IMR-90 (cell line): ENCODE results near the gene APOB. TPM values are rescaled to one million over a fixed set of nuclear protein-coding genes. Genes with fewer than 3 reads are reported as not detected.

Experiments
- ATAC-seq: fragments of 200-7000 bp; cut with Tn5 transposase; 2 replicates; pipeline ENCODE4 v1.9.1; 2020; ENCODE audit warnings: low read depth, mild to moderate bottlenecking, moderate library complexity
- BruUV-seq: library from RNA; stranded (reverse); fragments of 400-500 nt; replicated peaks from 2 replicates; lab custom pipeline; 2021; lab: Mats Ljungman, UMichigan
- CTCF ChIA-PET: fragments of 300-600 bp; formaldehyde crosslinking; extraction: SDS; loops from one replicate; lab custom pipeline; 2021; ENCODE audit warnings: antibody characterized with exemption; lab: Yijun Ruan, JAX
- POLR2A ChIA-PET: fragments of 300-600 bp; sonication (Branson Sonifier 250); formaldehyde crosslinking; loops from one replicate; lab custom pipeline; 2022; ENCODE audit warnings: antibody characterized with exemption; ENCODE audit not compliant: unreplicated experiment; lab: Charles Lee
- DNase-seq: peaks from one replicate; pipeline ENCODE4 v3.0.0; 2013
- H2AFZ ChIP-seq: replicated peaks from 2 replicates; pipeline ENCODE3; 2013; ENCODE audit warnings: low read length, mild to moderate bottlenecking; ENCODE audit not compliant: poor library complexity
- H2AK5ac ChIP-seq: 2 replicates; pipeline ENCODE4 v1.6.1; 2013; ENCODE audit warnings: low read depth, low read length, inconsistent platforms
- H2AK9ac ChIP-seq: replicated peaks from 2 replicates; pipeline ENCODE3; 2013; ENCODE audit warnings: mild to moderate bottlenecking, low read depth, low read length, moderate library complexity; ENCODE audit not compliant: poor library complexity
- H2BK120ac ChIP-seq: 2 replicates; pipeline ENCODE4 v1.6.1; 2013; ENCODE audit warnings: low read depth, low read length, inconsistent platforms
- H2BK15ac ChIP-seq: 3 replicates; pipeline ENCODE4 v1.6.1; 2013; ENCODE audit warnings: low read depth, low read length, inconsistent platforms
- H2BK20ac ChIP-seq: 2 replicates; pipeline ENCODE4 v1.6.1; 2013; ENCODE audit warnings: low read depth, mild to moderate bottlenecking, inconsistent platforms, low read length, moderate library complexity
- H2BK5ac ChIP-seq: 2 replicates; pipeline ENCODE4 v1.6.1; 2013; ENCODE audit warnings: mild to moderate bottlenecking, low read depth, low read length, inconsistent platforms; ENCODE audit not compliant: poor library complexity, severe bottlenecking
- H3K14ac ChIP-seq: replicated peaks from 2 replicates; pipeline ENCODE4 v1.6.1; 2013; ENCODE audit warnings: low read depth, low read length, inconsistent platforms
- H3K18ac ChIP-seq: 2 replicates; pipeline ENCODE4 v1.6.1; 2013; ENCODE audit warnings: low read depth, low read length, control low read depth
- H3K23ac ChIP-seq: 2 replicates; pipeline ENCODE4 v1.6.1; 2013; ENCODE audit warnings: low read depth, low read length, inconsistent platforms
- H3K27ac ChIP-seq: 2 replicates; pipeline ENCODE4 v1.5.1; 2013; ENCODE audit warnings: mild to moderate bottlenecking, control low read depth, low read length; ENCODE audit not compliant: insufficient read depth
- H3K27me3 ChIP-seq: 2 replicates; pipeline ENCODE4 v1.6.1; 2013; ENCODE audit warnings: low read length; ENCODE audit not compliant: control insufficient read depth, insufficient read depth
- H3K36me3 ChIP-seq: 2 replicates; pipeline ENCODE4 v1.6.1; 2013; ENCODE audit warnings: low read length, mixed read lengths; ENCODE audit not compliant: control insufficient read depth, insufficient read depth
- H3K4ac ChIP-seq: 2 replicates; pipeline ENCODE4 v1.6.1; 2013; ENCODE audit warnings: low read depth, low read length, inconsistent platforms
- H3K4me1 ChIP-seq: 2 replicates; pipeline ENCODE4 v1.6.1; 2013; ENCODE audit warnings: low read length, mixed read lengths; ENCODE audit not compliant: control insufficient read depth, insufficient read depth
- H3K4me2 ChIP-seq: 2 replicates; pipeline ENCODE4 v1.6.1; 2013; ENCODE audit warnings: low read depth, mild to moderate bottlenecking, control low read depth, low read length, moderate library complexity
- H3K4me3 ChIP-seq: 2 replicates; pipeline ENCODE4 v1.5.1; 2013; ENCODE audit warnings: low read depth, mild to moderate bottlenecking, control low read depth, low read length, moderate library complexity; ENCODE audit not compliant: insufficient read depth
- H3K56ac ChIP-seq: 2 replicates; pipeline ENCODE4 v1.6.1; 2013; ENCODE audit warnings: low read length, inconsistent platforms; ENCODE audit not compliant: insufficient read depth; ENCODE audit errors: extremely low read depth
- H3K79me1 ChIP-seq, 2 experiments: 2 replicates each; pipeline ENCODE4 v1.6.1; 2013; ENCODE audit warnings: low read length in 2 of 2, inconsistent platforms in 1 of 2, low read depth in 1 of 2
- H3K9ac ChIP-seq: 2 replicates; pipeline ENCODE4 v1.6.1; 2013; ENCODE audit warnings: low read depth, low read length, control low read depth
- H3K9me1 ChIP-seq: 2 replicates; pipeline ENCODE4 v1.6.1; 2013; ENCODE audit warnings: low read length, inconsistent platforms; ENCODE audit not compliant: insufficient read depth
- H3K9me3 ChIP-seq: 2 replicates; pipeline ENCODE4 v1.6.1; 2013; ENCODE audit warnings: low read length; ENCODE audit not compliant: control insufficient read depth, insufficient read depth
- H4K20me1 ChIP-seq: 2 replicates; pipeline ENCODE4 v1.6.1; 2013; ENCODE audit warnings: low read length, inconsistent platforms; ENCODE audit not compliant: insufficient read depth
- H4K5ac ChIP-seq: 2 replicates; pipeline ENCODE4 v1.6.1; 2013; ENCODE audit warnings: mild to moderate bottlenecking, low read depth, low read length, control low read depth
- H4K8ac ChIP-seq, 2 experiments: 2 replicates each; pipeline ENCODE4 v1.6.1; 2013; ENCODE audit warnings: low read depth in 2 of 2, low read length in 2 of 2, control low read depth in 1 of 2, inconsistent platforms in 1 of 2
- H4K91ac ChIP-seq: 2 replicates; pipeline ENCODE4 v1.6.1; 2013; ENCODE audit warnings: low read depth, low read length, inconsistent platforms; ENCODE audit not compliant: insufficient read depth
- BHLHE40 ChIP-seq: fragments of 150-350 bp; IDR thresholded peaks from 2 replicates; pipeline ENCODE4 v1.6.1; 2016; ENCODE audit warnings: mild to moderate bottlenecking, low read depth, low read length
- CEBPB ChIP-seq: IDR thresholded peaks from 2 replicates; pipeline ENCODE4 v1.6.1; 2012; ENCODE audit warnings: low read depth, low read length, improper control_type of control experiment
- CHD1 ChIP-seq: IDR thresholded peaks from 2 replicates; pipeline ENCODE4 v1.6.1; 2012; ENCODE audit warnings: low read depth, low read length, improper control_type of control experiment
- CTCF ChIP-seq: conservative IDR thresholded peaks from 2 replicates; pipeline ENCODE4 v1.5.1; 2012; ENCODE audit warnings: mild to moderate bottlenecking, low read depth, low read length, improper control_type of control experiment
- ELK1 ChIP-seq: fragments of 150-350 bp; IDR thresholded peaks from 2 replicates; pipeline ENCODE4 v1.6.1; 2016; ENCODE audit warnings: low read depth, mild to moderate bottlenecking, low read length, moderate library complexity, borderline replicate concordance
- FOS ChIP-seq: fragments of 150-350 bp; IDR thresholded peaks from 2 replicates; pipeline ENCODE4 v1.6.1; 2016; ENCODE audit warnings: low read depth, low read length
- MAFK ChIP-seq: IDR thresholded peaks from 2 replicates; pipeline ENCODE4 v1.6.1; 2012; ENCODE audit warnings: low read depth, low read length, improper control_type of control experiment
- MAZ ChIP-seq: IDR thresholded peaks from 2 replicates; pipeline ENCODE4 v1.6.1; 2012; ENCODE audit warnings: low read depth, mild to moderate bottlenecking, low read length, improper control_type of control experiment, moderate library complexity, borderline replicate concordance
- MXI1 ChIP-seq: IDR thresholded peaks from 2 replicates; pipeline ENCODE4 v1.6.1; 2012; ENCODE audit warnings: low read depth, mild to moderate bottlenecking, low read length, moderate library complexity, borderline replicate concordance
- NFE2L2 ChIP-seq: fragments of 150-350 bp; IDR thresholded peaks from 2 replicates; pipeline ENCODE4 v1.6.1; 2016; ENCODE audit warnings: low read depth, mild to moderate bottlenecking, low read length
- POLR2A ChIP-seq: IDR thresholded peaks from 2 replicates; pipeline ENCODE4 v1.6.1; 2012; ENCODE audit warnings: mild to moderate bottlenecking, low read depth, low read length
- RAD21 ChIP-seq: IDR thresholded peaks from 2 replicates; pipeline ENCODE4 v1.6.1; 2012; ENCODE audit warnings: low read length, improper control_type of control experiment
- RCOR1 ChIP-seq: IDR thresholded peaks from 2 replicates; pipeline ENCODE4 v1.6.1; 2012; ENCODE audit warnings: mild to moderate bottlenecking, low read length, improper control_type of control experiment; ENCODE audit not compliant: insufficient replicate concordance
- RFX5 ChIP-seq: IDR thresholded peaks from 2 replicates; pipeline ENCODE4 v1.8.0; 2012; ENCODE audit warnings: low read depth, mild to moderate bottlenecking, low read length, moderate library complexity
- SMC3 ChIP-seq: fragments of 150-350 bp; IDR thresholded peaks from 2 replicates; pipeline ENCODE4 v1.6.1; 2016; ENCODE audit warnings: low read depth, mild to moderate bottlenecking, antibody characterized with exemption, low read length, moderate library complexity
- WGBS, 2 experiments: methylation state at CpG; one replicate each; pipeline versions ENCODE4 v1.1.5 to v1.1.7; 2013; ENCODE audit warnings: missing lambda C conversion rate in 2 of 2; ENCODE audit not compliant: insufficient read length in 1 of 2; ENCODE audit errors: extremely low coverage in 2 of 2; 5-methylcytosine and 5-hydroxymethylcytosine counted together
- dilution Hi-C: fragments of 300-500 bp; cut with HindIII; formaldehyde crosslinking; loops from one replicate; pipeline ENCODE4 v1.14.3; 2018; ENCODE audit warnings: low sequenced_read_pairs; ENCODE audit not compliant: unreplicated experiment
- in situ Hi-C: fragments of 300-500 bp; cut with MboI; formaldehyde crosslinking; loops from 3 replicates; pipeline ENCODE4 v1.14.3; 2019; ENCODE audit warnings: low sequenced_read_pairs, inconsistent platforms, mixed read lengths
- intact Hi-C: fragments of 100-400 bp; cut with micrococcal nuclease; formaldehyde crosslinking; loops from 2 replicates; pipeline ENCODE4 v1.10.0; 2022
- polyA plus RNA-seq, 3 experiments: library from polyadenylated mRNA; depleted of rRNA; stranded (reverse); fragments of >200 nt; gene quantifications; 2 replicates each; pipeline ENCODE4 v1.2.3, GENCODE V29; 2012; ENCODE audit warnings: low replicate concordance in 1 of 3
- total RNA-seq: library from RNA; depleted of rRNA; stranded (reverse); fragments of >200 nt; gene quantifications from 2 replicates; pipeline ENCODE4 v1.2.3, GENCODE V29; 2012

Gene APOB
- total and polyA plus RNA-seq, 2 of the 4 experiments (the other 2 are of a cell fraction) = under 0.01 TPM; not detected in 1

- TF ChIP-seq CHD1 (no peak), POLR2A (no peak)
These were observed 1.7 kb downstream of the APOB start (continued) for GRCh38 chr2:21041943-21042707.

- H2AFZ ChIP-seq = no peak overlapping the region
- H4K8ac ChIP-seq = no peak overlapping the region
- H3K4me3 ChIP-seq = no peak overlapping the region
- no peaks in the 10 kb centered on the region for H3K4me1 ChIP-seq
- H3K27me3 ChIP-seq = peaks cover 2% of the 10 kb centered on the region; the same call in 1 of the 2 replicates
- no peak overlapping the region for H3K56ac ChIP-seq
- H3K23ac ChIP-seq = no peak overlapping the region
- H3K18ac ChIP-seq = no peak overlapping the region
- no peak overlapping the region for H3K14ac ChIP-seq
- no peak for DNase-seq
- no peak overlapping the region for H3K27ac ChIP-seq
- no peak overlapping the region for H4K5ac ChIP-seq
- H3K4me2 ChIP-seq = no peak overlapping the region
- H4K91ac ChIP-seq = no peak overlapping the region
- H2BK120ac ChIP-seq = no peak overlapping the region
- no CpG with 5 or more reads among the region's 4 CpGs for WGBS, 2 experiments
- no peak overlapping the region for H2BK5ac ChIP-seq
- intact Hi-C loops (loop anchor here (5.0 to 10.0 kb wide), 3 partner anchors 273 to 1816 kb away; no protein-coding TSS in a partner anchor), dilution Hi-C loops (no loop called here), in situ Hi-C loops (no loop called here)
- H2BK20ac ChIP-seq = no peak overlapping the region
- H3K4ac ChIP-seq = no peak overlapping the region
- no peaks in the 10 kb centered on the region for H4K20me1 ChIP-seq
- no peak overlapping the region for H2BK15ac ChIP-seq
- H3K79me1 ChIP-seq = no peaks in the 10 kb centered on the region
- ChIA-PET POLR2A (no interaction called here), CTCF (no interaction called here)
- H3K9me1 ChIP-seq = no peaks in the 10 kb centered on the region
- H3K36me3 ChIP-seq = no peaks in the 10 kb centered on the region
- H2AK9ac ChIP-seq = no peak overlapping the region
- no peak overlapping the region for H3K9ac ChIP-seq
- ATAC-seq = no peak
- no peaks in the 10 kb centered on the region for H3K9me3 ChIP-seq
- no peak overlapping the region for H2AK5ac ChIP-seq
- no TSS peak for BruUV-seq
- TF ChIP-seq CEBPB = no peak
- no peak for TF ChIP-seq CTCF
- no peak for TF ChIP-seq BHLHE40
- TF ChIP-seq CHD1 = no peak
- TF ChIP-seq RCOR1 = no peak
- no peak for TF ChIP-seq RAD21
- no peak for TF ChIP-seq MAFK
- no peak for TF ChIP-seq SMC3
- TF ChIP-seq POLR2A = no peak
- no peak for TF ChIP-seq RFX5
- no peak for TF ChIP-seq MXI1
- TF ChIP-seq NFE2L2 = no peak
- TF ChIP-seq ELK1 = no peak
- TF ChIP-seq MAZ = no peak
- TF ChIP-seq FOS = no peak
These were observed 2.4 kb downstream of the APOB start for GRCh38 chr2:21041462-21041861.
